NCI-H2029 treated with DMSO at 0.1 percent for 48 hours (cell line): ENCODE measurements around the gene MVD.
"Not testable (repeated sequence)": the region's sequence is repeated elsewhere in the genome, so short reads cannot be mapped to it uniquely, and the experiment has no call there.

Source experiments
- DNase-seq: peaks from one replicate; lab custom pipeline; 2025; lab: John Stamatoyannopoulos, UW

Gene MVD

GRCh38 chr16:88624977-88625576, 37.8 kb downstream of the MVD start:
- no peak for DNase-seq

- no peak for DNase-seq
Observed at GRCh38 chr16:88624481-88624880, 38.4 kb downstream of the MVD start.

GRCh38 chr16:88623858-88624257, 39.0 kb downstream of the MVD start:
- no peak for DNase-seq

- DNase-seq = no peak
Observed at GRCh38 chr16:88622866-88623265, 40.0 kb downstream of the MVD start.

GRCh38 chr16:88622125-88622524, 40.8 kb downstream of the MVD start:
- no peak for DNase-seq

- no peak for DNase-seq
Observed at GRCh38 chr16:88619859-88620815, 42.8 kb downstream of the MVD start.

DNA sequence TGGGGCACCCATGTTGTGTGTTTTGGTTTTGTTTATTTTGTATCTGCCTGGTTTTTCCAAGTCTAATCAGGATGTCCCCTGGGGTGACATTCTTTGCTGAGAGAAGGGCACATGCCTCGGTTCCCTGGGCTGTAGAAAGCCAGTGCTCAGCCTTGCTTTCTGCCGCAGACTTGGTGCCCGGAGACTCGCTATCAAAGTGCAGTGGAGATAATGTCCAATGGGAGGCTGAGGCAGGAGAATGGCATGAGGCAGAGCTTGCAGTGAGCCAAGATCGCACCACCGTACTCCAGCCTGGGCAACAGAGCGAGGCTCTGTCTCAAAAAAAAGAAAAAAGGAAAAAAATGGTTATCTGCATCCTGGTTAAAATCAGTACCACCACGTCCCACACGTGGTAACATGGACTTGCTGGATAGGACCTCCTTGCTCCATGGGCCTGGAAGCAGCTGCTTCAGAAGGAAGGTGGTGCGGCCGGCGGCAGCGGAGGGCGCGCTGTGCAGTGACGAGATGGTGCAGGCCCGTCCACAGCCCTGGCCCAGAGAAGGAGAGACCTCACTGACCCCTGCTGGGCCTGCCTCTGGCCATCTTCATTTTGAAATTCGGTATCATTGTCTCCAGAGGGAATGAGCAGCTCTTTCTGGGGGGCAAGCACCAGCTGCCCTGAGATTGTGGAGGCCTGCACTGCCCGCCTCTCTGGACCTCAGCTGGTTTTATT, 43.8 kb downstream of the MVD start:
- no peak for DNase-seq

GRCh38 chr16:88618182-88618955, 44.5 kb downstream of the MVD start:
- DNase-seq = no peak

GRCh38 chr16:88617268-88618031, 45.4 kb downstream of the MVD start:
- DNase-seq = peak; percentile 34

DNA sequence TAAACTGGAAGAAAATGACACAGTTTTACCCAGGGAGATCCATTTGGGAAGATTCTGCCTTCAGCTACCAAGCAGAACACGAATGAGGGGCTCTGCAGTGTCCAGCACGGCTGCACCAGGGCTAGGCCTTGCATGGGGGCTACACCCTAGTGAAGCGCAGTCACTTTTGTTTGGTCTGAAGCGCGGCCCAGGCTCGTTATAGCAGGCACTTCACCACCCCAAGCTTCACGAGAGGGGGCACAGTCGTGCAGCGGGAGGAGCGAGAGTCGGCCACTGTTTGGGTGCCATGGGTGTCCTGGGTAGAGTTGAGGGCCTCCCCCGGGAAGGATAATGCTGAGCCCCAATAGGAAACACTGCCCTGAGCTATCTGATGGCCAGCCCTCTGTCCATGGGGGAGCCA, 46.2 kb downstream of the MVD start:
- no peak for DNase-seq

- DNase-seq = no peak
Observed at GRCh38 chr16:88616320-88616719, 46.6 kb downstream of the MVD start.

- DNase-seq = no peak
Observed at GRCh38 chr16:88614818-88615580, 47.9 kb downstream of the MVD start.

- no peak for DNase-seq
Observed at GRCh38 chr16:88613911-88614817, 48.7 kb downstream of the MVD start.

DNA sequence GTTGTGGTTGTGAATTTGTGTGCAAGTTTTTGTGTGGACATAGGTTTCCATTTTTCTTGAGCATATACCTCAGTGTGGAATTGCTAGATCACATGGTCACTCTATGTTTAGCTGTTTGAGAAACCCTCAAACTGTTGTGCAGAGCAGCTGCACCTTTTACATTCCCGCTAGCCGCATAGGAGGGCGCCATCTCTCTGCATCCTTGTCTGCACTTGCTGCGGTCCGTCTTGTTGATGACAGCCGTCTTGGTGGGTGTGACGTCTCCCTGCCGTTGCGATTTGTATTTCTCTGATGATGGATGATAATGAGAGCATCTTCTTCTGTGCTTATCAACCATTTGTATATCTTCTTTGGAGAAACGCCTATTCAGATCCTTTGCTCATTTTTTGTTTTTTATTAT, 49.6 kb downstream of the MVD start:
- no peak for DNase-seq

DNA sequence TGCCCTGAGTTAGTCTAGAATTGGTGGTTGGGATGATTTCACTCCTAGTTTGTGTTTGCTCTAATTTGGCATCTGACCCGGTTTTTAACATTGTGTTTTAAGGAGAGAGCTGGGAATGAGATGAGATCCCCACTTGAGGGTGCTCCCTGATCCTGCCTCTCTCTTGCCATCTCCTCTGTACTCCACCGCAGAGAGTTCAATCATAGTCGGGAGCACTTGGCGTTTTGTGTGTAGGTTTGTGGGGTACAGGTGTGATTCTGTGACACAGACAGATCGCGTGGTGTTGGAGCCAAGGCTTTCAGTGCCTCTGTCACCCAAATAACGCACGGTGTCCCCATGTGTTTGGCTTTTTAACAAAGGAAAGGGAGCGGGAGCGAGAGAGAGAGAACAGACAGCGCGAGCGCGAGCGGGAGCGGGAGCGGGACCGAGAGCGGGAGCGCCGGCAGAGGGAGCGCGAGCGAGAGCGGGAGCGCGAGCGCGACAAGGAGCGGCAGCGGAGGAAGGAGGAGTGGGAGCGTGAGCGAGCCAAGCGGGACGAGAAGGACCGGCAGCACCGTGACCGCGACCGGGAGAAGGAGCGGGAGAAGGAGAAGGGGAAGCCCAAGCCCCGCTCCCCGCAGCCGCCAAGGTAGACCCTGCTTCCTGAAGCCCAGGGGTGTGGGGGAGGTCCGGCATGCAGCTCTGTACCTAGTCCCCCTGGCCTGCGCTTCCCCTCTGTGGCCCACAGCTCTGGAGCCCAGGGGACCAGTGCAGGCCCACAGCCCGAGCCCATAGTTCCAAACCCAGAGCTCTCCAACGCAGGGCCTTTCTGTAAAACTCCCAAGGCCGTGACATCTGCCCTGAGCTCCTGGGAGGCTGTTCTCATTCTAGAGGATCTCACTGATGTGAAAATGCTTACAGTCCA, 51.7 kb downstream of the MVD start:
- DNase-seq = no peak

DNA sequence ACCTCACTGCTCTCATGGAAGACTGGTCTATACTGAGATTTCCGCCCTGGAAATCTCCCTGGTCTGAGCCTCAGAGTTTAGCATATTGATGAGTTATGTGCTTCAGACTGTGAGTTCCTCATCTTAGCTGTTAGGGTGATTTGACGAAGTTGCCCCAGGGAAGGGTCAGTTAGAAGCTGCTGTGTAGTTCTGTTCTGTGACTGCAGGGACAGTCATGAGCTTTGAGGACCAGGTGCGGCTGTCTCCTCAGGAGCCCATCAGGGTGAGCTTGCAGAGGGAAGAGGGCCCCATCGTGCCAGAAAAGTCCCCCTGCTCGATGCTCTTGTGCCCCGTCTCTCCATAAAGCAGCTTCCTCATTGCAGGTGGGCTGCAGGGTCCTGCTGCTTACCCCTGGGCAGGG, 52.8 kb downstream of the MVD start:
- no peak for DNase-seq

DNA sequence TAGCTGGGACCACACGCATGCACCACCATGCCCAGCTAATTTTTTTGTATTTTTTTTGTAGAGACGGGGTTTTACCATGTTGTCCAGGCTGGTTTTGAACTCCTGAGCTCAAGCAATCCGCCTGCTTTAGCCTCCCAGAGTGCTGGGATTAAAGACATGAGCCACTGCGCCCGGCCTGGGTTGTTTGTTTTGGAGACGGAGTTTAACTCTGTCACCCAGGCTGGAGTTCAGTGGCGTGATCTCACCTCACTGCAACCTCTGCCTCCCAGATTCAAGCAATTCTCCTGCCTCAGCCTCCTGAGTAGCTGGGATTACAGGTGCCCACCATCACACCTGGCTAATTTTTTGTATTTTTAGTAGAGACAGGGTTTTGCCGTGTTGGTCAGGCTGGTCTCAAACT, 53.5 kb downstream of the MVD start:
- DNase-seq = not testable (repeated sequence)

GRCh38 chr16:88608076-88608475, 54.8 kb downstream of the MVD start:
- DNase-seq = no peak
